ENCODE data around the gene COQ4. TPM values are rescaled to one million over a fixed set of nuclear protein-coding genes. Genes with fewer than 3 reads are reported as not detected.

The COQ4 gene
- total RNA-seq, 1 experiment from 2014 or later, result 45.8 TPM

GRCh38 chr9:128317629-128318028, 5.0 kb upstream of the COQ4 start:
- no peak overlapping the region for H3K4me2 ChIP-seq (ENCODE audit: low read length)
- ChIA-PET POLR2A (no interaction called here), CTCF (no interaction called here), RAD21 (ENCODE audit: low non-redundant PET in 1 of 2, low total read pairs in 2 of 2, uncharacterized antibody in 2 of 2, unreplicated experiment in 2 of 2) (interaction anchor here in 1 of 2 experiments (0.8 kb wide), 1 partner anchor 21 kb away, joined by 3 read pairs; no protein-coding TSS in a partner anchor)
- DNase-seq (ENCODE audit: low read depth, low spot score), result no peak
- H3K79me2 ChIP-seq (ENCODE audit: insufficient read depth, low read length), result peaks cover 14% of the 10 kb centered on the region
- no peak overlapping the region for H3K4me3 ChIP-seq (replicated peaks in 1 of 2; ENCODE audit: low read depth in 1 of 2, low read length in 2 of 2)
- no peak overlapping the region for H3K27ac ChIP-seq (ENCODE audit: low read depth, low read length)
- intact Hi-C loops (cut with micrococcal nuclease), result no loop called here
- no peaks in the 10 kb centered on the region for H3K27me3 ChIP-seq (ENCODE audit: insufficient read depth, low read length)
- no peaks in the 10 kb centered on the region for H3K9me3 ChIP-seq (ENCODE audit: control insufficient read depth in 1 of 2, insufficient read depth in 1 of 2, low read depth in 1 of 2, low read length in 2 of 2)
- no peak overlapping the region for H3K9ac ChIP-seq (ENCODE audit: low read length)
- H4K20me1 ChIP-seq (ENCODE audit: insufficient read depth), result no peaks in the 10 kb centered on the region
- ATAC-seq, result no peak
- no TSS peak for BruUV-seq (replicated peaks)
- no peak overlapping the region for H2AFZ ChIP-seq (ENCODE audit: low read depth, low read length, poor library complexity, severe bottlenecking)
- no peaks in the 10 kb centered on the region for H3K9me2 ChIP-seq (ENCODE audit: insufficient read depth)
- TF ChIP-seq YY1 (IDR thresholded peaks at IDR 0.05; ENCODE audit: extremely low read depth, insufficient replicate concordance, low read depth, low read length) (no peak), EGR1 (IDR thresholded peaks at IDR 0.05; ENCODE audit: low read depth) (no peak)
- peaks cover 4 to 7% of the 10 kb centered on the region in 2 experiments for H3K4me1 ChIP-seq (ENCODE audit: control insufficient read depth in 1 of 2, insufficient read depth in 2 of 2, low read length in 2 of 2)
- H3K36me3 ChIP-seq (ENCODE audit: control insufficient read depth in 1 of 2, insufficient read depth in 2 of 2, low read length in 2 of 2), result peaks cover 8 to 15% of the 10 kb centered on the region in 2 experiments; a peak in 3 of 4 replicates

- DNase-seq (ENCODE audit: low read depth, low spot score) (no peak), ATAC-seq (no peak)
- TF ChIP-seq ELF1 (IDR thresholded peaks at IDR 0.05; ENCODE audit: borderline replicate concordance, low read depth), result no peak
- no peak for TF ChIP-seq ATF3 (IDR thresholded peaks at IDR 0.05)
- no peak for TF ChIP-seq MAX (IDR thresholded peaks at IDR 0.05)
- TF ChIP-seq SIN3A (IDR thresholded peaks at IDR 0.05; ENCODE audit: low read depth), result no peak
- TF ChIP-seq REST (IDR thresholded peaks at IDR 0.05; ENCODE audit: low read depth), result no peak
- TF ChIP-seq ZNF274 (IDR thresholded peaks at IDR 0.05; ENCODE audit: low read depth, low read length), result no peak
- TF ChIP-seq ZFX (IDR thresholded peaks at IDR 0.05), result no peak
- no peak for TF ChIP-seq EZH2phosphoT487 (IDR thresholded peaks at IDR 0.05; ENCODE audit: borderline replicate concordance)
- no peak for TF ChIP-seq EGR1 (IDR thresholded peaks at IDR 0.05; ENCODE audit: low read depth)
- TF ChIP-seq TCF7L2 (IDR thresholded peaks at IDR 0.05; ENCODE audit: borderline replicate concordance, extremely low read depth, insufficient read depth, insufficient read length), result no peak
- no peak for TF ChIP-seq RAD21 (IDR thresholded peaks at IDR 0.05; ENCODE audit: low read depth)
- no peak for TF ChIP-seq CTCF (IDR thresholded peaks at IDR 0.05 in 2 of 3, conservative IDR thresholded peaks at IDR 0.05 in 1 of 3; ENCODE audit: borderline replicate concordance in 1 of 3, insufficient read depth in 1 of 3, low read depth in 2 of 3, low read length in 2 of 3)
- no peak for TF ChIP-seq POLR2A (IDR thresholded peaks at IDR 0.05; ENCODE audit: borderline replicate concordance, extremely low read depth, insufficient read depth, insufficient read length)
- TF ChIP-seq FOSL1 (IDR thresholded peaks at IDR 0.05; ENCODE audit: low read depth), result no peak
- no peak for TF ChIP-seq YY1 (IDR thresholded peaks at IDR 0.05; ENCODE audit: extremely low read depth, insufficient replicate concordance, low read depth, low read length)
- CTCF ChIA-PET, result no interaction called here
- H3K9me3 ChIP-seq (ENCODE audit: control insufficient read depth in 1 of 2, insufficient read depth in 1 of 2, low read depth in 1 of 2, low read length in 2 of 2), result no peaks in the 10 kb centered on the region
- H3K9me2 ChIP-seq (ENCODE audit: insufficient read depth), result no peaks in the 10 kb centered on the region
- no peaks in the 10 kb centered on the region for H4K20me1 ChIP-seq (ENCODE audit: insufficient read depth)
- H3K36me3 ChIP-seq (ENCODE audit: control insufficient read depth in 1 of 2, insufficient read depth in 2 of 2, low read length in 2 of 2), result peaks cover 14 to 24% of the 10 kb centered on the region in 2 experiments; a peak in 3 of 4 replicates
- H2AFZ ChIP-seq (ENCODE audit: low read depth, low read length, poor library complexity, severe bottlenecking), result no peak overlapping the region
- no peaks in the 10 kb centered on the region for H3K27me3 ChIP-seq (ENCODE audit: insufficient read depth, low read length)
- peaks cover 8 to 17% of the 10 kb centered on the region in 2 experiments for H3K4me1 ChIP-seq (ENCODE audit: control insufficient read depth in 1 of 2, insufficient read depth in 2 of 2, low read length in 2 of 2)
- POLR2A ChIA-PET, result interaction anchor here (0.6 to 1.1 kb wide), 2 partner anchors 14 to 33 kb away, joined by 5 read pairs; no protein-coding TSS in a partner anchor
- peak overlapping the region; percentile 85 for H3K9ac ChIP-seq (ENCODE audit: low read length)
- BruUV-seq (replicated peaks), result no TSS peak
- peak overlapping the region; percentile 89 for H3K4me2 ChIP-seq (ENCODE audit: low read length)
- RAD21 ChIA-PET (ENCODE audit: low non-redundant PET in 1 of 2, low total read pairs in 2 of 2, uncharacterized antibody in 2 of 2, unreplicated experiment in 2 of 2), result no interaction called here
- H3K4me3 ChIP-seq (replicated peaks in 1 of 2; ENCODE audit: low read depth in 1 of 2, low read length in 2 of 2), result peak overlapping the region; percentile 99 to 100
- H3K27ac ChIP-seq (ENCODE audit: low read depth, low read length), result peak overlapping the region; percentile 93; the same call in 1 of the 2 replicates
- H3K79me2 ChIP-seq (ENCODE audit: insufficient read depth, low read length), result peaks cover 38% of the 10 kb centered on the region
- intact Hi-C loops (cut with micrococcal nuclease), result no loop called here
Measured at GRCh38 chr9:128321343-128321742, 1.3 kb upstream of the COQ4 start.

Data from HCT116 (cell line).